ENCODE data around the gene C1orf174.

C1orf174 gene
- total RNA-seq: 16.2 to 25.1 reads per million in 2 donors

DNA sequence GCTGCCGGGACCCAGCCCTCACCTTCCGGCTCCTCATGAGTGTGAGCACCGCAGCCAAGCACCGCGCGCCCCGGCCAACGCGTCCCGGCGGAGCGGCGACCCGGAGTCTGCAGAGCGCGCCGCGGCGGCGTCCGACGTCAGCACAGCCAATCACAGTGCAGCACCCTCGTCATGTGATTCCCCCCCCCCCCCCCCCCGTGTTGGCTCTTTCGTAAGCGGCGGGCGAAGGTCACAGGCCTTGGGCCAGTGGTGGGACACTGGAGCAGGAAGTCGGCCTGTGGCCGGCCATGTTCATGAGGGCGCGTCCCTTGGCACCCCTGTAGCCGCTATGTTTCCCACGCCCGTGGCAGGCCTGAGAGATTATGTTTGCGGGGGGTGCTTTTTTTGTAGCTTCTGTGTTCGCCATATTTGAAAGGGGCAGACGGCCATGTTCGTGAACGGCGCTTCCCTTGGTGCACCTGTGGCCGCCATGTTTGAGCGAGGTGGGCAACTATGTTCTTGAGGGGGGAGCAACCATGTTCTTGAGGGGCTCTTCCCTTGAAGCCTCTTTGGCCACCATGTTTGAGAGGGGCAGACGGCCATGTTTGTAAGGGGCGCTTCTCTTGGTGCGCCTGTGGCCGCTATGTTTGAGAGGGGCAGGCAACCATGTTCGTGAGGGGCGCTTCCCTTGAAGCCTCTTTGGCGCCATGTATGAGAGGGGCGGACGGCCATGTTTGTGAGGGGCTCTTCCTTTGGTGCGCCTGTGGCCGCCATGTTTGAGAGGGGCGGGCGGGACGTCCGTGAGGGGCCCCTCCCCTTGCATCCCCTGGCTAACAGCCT, at the start of gene C1orf174:
TSS of gene C1orf174 (minus strand) at position 123 of the 819 bp plus-strand sequence. CDS start at position 37, 86 bp downstream.
- peak; percentile 80 to 99 (median 94) for DNase-seq

GRCh38 chr1:3948344-3948743, 48.3 kb upstream of the C1orf174 start:
- DNase-seq: no peak

DNA sequence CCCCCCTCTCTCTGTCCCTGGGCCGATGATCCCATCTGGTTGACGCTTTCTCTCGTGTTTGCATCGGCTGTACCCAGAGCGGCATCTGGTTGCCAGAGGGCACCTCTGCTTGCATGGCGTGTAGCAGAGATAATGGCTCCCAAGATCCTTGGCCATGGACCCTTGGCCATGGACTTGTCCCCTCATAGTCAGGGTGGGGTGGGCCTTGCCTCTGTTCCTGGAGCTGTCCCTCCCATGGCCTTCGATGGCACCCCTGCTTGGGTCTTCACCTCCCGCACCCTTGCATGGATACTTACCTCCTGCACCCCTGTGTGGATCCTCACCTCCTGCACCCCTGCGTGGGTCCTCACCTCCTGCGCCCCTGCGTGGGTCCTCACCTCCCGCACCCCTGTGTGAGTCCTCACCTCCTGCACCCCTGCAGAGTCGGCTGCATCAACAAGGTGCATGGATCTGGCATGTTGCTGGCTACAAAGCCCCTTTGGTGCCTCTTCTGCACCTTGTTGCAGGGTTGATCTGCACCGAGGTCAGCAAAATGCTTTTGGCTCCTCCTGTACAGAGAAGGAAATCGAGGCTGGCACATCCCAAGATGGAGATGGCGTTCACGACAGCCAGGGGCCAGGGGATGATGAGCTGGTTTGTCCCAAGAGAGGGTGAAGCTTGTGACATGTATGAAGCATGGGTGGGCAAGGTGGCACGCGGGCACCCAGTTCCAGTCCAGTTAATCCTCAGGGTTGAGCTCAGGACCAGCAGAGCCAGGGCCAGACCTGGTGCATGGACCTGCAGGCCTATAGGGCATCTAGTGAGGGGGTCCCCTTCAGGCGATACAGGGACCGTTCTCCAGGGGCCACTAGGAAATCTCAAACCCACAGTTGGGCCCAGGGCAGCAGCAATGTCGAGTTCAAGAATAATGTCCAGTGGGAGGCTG, 46.1 kb upstream of the C1orf174 start:
- DNase-seq: no peak

GRCh38 chr1:3945222-3945621, 45.1 kb upstream of the C1orf174 start:
- DNase-seq: no peak

- DNase-seq: no peak
These were observed 44.6 kb upstream of the C1orf174 start for GRCh38 chr1:3944578-3945125.

- DNase-seq: no peak
These were observed 43.9 kb upstream of the C1orf174 start for GRCh38 chr1:3943806-3944577.

DNA sequence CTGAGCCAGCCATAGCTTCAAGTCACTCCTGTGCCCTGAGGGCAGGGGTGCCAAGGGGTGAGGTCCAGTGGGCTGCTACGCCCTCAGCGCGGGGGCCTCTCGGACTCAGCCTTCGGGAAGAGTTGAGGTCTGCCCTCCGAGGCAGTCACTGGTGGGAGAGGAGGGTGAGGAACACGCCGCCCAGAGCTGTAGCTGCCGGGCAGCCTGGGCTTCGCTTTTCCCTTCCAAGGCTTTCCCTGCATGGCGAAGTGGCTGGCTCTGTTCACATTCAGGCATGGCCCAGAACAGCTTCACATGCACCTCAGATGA, 43.0 kb upstream of the C1orf174 start:
- DNase-seq: no peak

DNA sequence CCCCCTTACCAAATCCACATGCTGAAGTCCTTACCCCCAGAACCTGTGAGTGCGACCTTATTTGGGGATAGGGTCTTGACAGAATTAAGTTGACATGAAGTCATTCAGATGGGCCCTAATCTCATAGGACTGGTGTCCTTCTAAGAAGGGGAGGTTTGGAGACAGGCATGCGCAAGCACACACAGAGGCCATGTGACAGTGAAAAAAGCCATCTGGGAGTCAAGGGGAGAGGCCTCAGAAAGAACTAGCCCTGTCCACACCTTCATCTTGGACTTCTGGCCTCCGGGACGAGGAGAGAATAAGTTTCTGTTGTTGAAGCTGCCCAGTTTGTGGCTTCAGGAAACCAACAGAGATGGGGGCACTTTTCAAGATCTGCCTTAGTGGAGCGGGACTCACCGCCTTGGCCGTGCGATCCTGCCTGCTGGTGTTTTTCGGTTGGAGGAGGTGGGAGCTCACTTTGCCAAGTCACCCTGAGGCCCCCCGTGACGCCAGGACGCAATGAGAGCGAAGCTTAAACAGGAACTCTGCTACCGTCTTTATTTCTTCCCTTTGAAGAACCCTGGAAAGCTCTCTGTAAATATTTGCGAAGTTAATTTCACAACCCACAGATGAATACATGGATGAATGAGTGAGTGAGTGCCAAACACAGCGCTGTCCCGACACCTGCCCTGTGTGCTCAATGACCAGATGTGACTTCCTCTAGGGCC, 42.5 kb upstream of the C1orf174 start:
- no peak for DNase-seq

DNA sequence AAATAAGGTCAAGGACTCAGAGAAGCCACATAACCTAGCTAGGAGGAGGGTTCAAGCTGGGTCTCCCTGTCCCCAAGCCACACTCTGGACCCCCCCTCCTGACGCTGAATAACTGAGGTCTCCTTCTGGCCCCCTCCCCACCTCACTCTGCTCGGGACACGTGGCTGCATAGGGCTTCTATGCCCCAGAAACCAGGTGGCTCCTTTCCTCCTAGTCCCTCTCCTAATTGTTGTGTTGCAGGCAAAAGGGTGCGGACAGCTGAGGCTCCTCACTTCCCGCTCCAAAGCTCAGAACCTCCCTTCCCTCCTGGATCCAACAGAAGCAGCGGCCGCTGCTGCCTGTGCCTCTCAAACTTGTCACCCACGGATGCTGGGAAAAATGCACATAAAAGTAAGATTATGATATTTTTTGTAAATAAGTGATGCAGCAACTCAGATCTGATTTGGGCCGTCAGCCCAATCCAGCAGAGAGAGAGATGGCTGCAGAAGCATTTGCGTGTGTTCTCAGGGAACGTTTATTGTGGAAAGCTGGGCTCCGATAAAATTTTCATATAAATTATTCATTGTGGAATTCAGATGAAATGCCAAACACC, 40.8 kb upstream of the C1orf174 start:
- DNase-seq: no peak

DNA sequence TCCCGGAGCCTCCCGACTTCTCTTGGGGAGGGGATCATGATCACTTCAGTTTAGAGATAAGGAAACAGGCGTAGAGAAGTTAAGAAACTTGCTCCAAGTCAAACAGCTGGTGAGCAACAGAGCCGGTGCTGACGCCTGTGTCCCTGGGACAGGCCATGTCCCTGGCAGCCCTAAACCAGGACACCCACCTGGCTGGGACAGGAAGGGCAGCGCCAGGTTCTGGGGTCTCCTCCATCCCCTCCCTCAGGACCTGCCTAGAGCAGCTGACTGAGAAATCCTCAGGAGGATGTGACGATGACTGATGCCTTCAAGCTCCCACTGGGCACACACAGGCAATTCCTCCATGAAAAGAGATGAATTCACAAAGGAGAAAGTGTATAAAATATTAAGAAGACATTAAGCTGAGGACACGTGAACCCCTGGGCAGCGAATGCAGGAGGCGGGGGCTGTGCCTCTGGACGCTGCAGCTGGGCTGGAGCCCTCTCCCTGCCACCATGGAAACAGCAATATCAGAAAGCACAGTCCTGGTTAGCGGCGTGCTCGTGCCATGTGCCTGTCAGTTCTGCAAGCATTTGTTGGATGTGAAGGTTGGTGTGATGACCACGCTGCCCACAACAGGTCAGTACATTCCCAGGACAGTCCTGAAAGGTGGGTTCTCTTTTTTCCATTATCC, 40.1 kb upstream of the C1orf174 start:
- no peak for DNase-seq

- no peak for DNase-seq
These were observed 39.4 kb upstream of the C1orf174 start for GRCh38 chr1:3939242-3940080.

GRCh38 chr1:3932156-3932919, 32.3 kb upstream of the C1orf174 start:
- no peak for DNase-seq

DNA sequence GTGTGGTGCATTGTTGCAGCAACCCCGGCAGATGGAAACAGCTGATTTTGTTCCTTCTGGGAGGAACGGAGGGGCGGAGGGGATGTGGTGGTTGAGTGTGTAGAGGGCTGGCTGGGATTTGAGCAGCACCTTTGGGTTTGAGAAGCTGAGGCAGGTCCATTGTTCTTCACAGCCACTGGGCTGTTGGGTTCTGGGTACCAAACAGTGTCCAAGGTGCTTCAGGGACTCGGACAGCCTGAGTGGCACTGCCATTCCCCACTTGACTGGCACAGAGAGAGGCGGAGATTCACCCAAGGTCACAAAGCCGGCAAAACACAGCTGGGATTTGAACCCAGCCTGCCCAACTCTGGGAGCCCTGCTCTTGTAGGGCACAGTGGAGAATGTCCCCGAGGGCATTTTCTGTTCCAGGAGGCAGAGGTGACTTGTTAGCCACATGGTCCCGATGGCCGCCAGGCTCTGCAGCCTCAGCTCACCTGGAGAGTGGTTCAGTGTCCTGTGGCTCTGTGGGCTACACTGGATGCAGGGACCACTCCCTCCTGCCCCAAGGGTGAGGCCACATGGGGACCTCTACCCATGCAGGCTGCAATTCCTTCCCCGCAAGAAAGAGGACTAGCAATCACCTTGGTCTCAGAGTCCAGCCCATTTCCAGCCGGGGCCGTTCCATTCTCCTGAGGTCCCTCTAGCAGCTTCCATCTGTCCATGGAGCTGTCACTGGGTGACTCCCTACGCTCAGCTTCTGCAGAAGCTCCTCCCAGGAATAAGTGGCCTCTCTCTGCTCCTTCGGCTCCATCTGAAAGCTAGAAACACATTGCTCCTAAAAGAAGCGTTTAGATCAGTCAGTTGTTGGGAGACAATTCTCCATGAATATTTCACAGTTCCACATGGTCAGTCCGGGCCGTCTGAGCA, 31.2 kb upstream of the C1orf174 start:
- no peak for DNase-seq

DNA sequence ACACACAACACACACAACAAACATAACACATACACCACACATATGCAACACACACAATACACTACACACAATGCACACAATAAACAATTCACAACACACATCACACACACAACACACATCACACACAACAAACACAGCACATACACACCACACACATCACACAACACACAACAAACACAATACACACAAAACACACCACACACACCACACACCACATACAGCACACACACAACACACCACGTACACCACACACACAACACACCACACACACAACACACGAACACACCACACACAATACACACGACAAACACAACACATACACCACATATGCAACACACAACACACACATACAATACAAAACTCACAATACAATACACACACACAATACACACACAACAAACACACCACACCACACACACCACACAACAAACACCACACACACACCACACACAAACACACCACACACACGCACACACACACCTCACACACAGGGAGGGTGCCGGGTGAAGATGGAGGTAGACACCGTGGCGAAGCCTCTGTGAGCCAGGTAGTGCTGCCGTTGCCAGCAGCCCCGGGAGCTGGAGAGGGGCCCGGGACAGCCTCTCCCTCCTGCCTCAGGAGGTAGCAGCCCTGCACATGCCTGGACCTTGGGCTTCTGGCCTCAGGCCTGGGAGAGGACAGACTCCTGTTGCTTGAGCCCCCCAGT, 30.4 kb upstream of the C1orf174 start:
- no peak for DNase-seq

GRCh38 chr1:3929126-3929525, 29.1 kb upstream of the C1orf174 start:
- DNase-seq: no peak

GRCh38 chr1:3928586-3928985, 28.5 kb upstream of the C1orf174 start:
- no peak for DNase-seq

GRCh38 chr1:3926956-3927355, 26.9 kb upstream of the C1orf174 start:
- DNase-seq: no peak

Data from T-helper 2 cell (primary cell).